IMR-90 (cell line): ENCODE results near the gene MAPK1. TPM values are rescaled to one million over a fixed set of nuclear protein-coding genes. Genes with fewer than 3 reads are reported as not detected.
A peak's percentile ranks its signal among the peaks of the same experiment; 100 is the strongest.

Experiments
- ATAC-seq: fragments of 200-7000 bp; cut with Tn5 transposase; 2 replicates; pipeline ENCODE4 v1.9.1; 2020; ENCODE audit warnings: low read depth, mild to moderate bottlenecking, moderate library complexity
- BruUV-seq: library from RNA; stranded (reverse); fragments of 400-500 nt; replicated peaks from 2 replicates; lab custom pipeline; 2021; lab: Mats Ljungman, UMichigan
- CTCF ChIA-PET: fragments of 300-600 bp; formaldehyde crosslinking; extraction: SDS; loops from one replicate; lab custom pipeline; 2021; ENCODE audit warnings: antibody characterized with exemption; lab: Yijun Ruan, JAX
- POLR2A ChIA-PET: fragments of 300-600 bp; sonication (Branson Sonifier 250); formaldehyde crosslinking; loops from one replicate; lab custom pipeline; 2022; ENCODE audit warnings: antibody characterized with exemption; ENCODE audit not compliant: unreplicated experiment; lab: Charles Lee
- DNase-seq: peaks from one replicate; pipeline ENCODE4 v3.0.0; 2013
- H2AFZ ChIP-seq: replicated peaks from 2 replicates; pipeline ENCODE3; 2013; ENCODE audit warnings: low read length, mild to moderate bottlenecking; ENCODE audit not compliant: poor library complexity
- H2AK5ac ChIP-seq: 2 replicates; pipeline ENCODE4 v1.6.1; 2013; ENCODE audit warnings: low read depth, low read length, inconsistent platforms
- H2AK9ac ChIP-seq: replicated peaks from 2 replicates; pipeline ENCODE3; 2013; ENCODE audit warnings: mild to moderate bottlenecking, low read depth, low read length, moderate library complexity; ENCODE audit not compliant: poor library complexity
- H2BK120ac ChIP-seq: 2 replicates; pipeline ENCODE4 v1.6.1; 2013; ENCODE audit warnings: low read depth, low read length, inconsistent platforms
- H2BK15ac ChIP-seq: 3 replicates; pipeline ENCODE4 v1.6.1; 2013; ENCODE audit warnings: low read depth, low read length, inconsistent platforms
- H2BK20ac ChIP-seq: 2 replicates; pipeline ENCODE4 v1.6.1; 2013; ENCODE audit warnings: low read depth, mild to moderate bottlenecking, inconsistent platforms, low read length, moderate library complexity
- H2BK5ac ChIP-seq: 2 replicates; pipeline ENCODE4 v1.6.1; 2013; ENCODE audit warnings: mild to moderate bottlenecking, low read depth, low read length, inconsistent platforms; ENCODE audit not compliant: poor library complexity, severe bottlenecking
- H3K14ac ChIP-seq: replicated peaks from 2 replicates; pipeline ENCODE4 v1.6.1; 2013; ENCODE audit warnings: low read depth, low read length, inconsistent platforms
- H3K18ac ChIP-seq: 2 replicates; pipeline ENCODE4 v1.6.1; 2013; ENCODE audit warnings: low read depth, low read length, control low read depth
- H3K23ac ChIP-seq: 2 replicates; pipeline ENCODE4 v1.6.1; 2013; ENCODE audit warnings: low read depth, low read length, inconsistent platforms
- H3K27ac ChIP-seq: 2 replicates; pipeline ENCODE4 v1.5.1; 2013; ENCODE audit warnings: mild to moderate bottlenecking, control low read depth, low read length; ENCODE audit not compliant: insufficient read depth
- H3K27me3 ChIP-seq: 2 replicates; pipeline ENCODE4 v1.6.1; 2013; ENCODE audit warnings: low read length; ENCODE audit not compliant: control insufficient read depth, insufficient read depth
- H3K36me3 ChIP-seq: 2 replicates; pipeline ENCODE4 v1.6.1; 2013; ENCODE audit warnings: low read length, mixed read lengths; ENCODE audit not compliant: control insufficient read depth, insufficient read depth
- H3K4ac ChIP-seq: 2 replicates; pipeline ENCODE4 v1.6.1; 2013; ENCODE audit warnings: low read depth, low read length, inconsistent platforms
- H3K4me1 ChIP-seq: 2 replicates; pipeline ENCODE4 v1.6.1; 2013; ENCODE audit warnings: low read length, mixed read lengths; ENCODE audit not compliant: control insufficient read depth, insufficient read depth
- H3K4me2 ChIP-seq: 2 replicates; pipeline ENCODE4 v1.6.1; 2013; ENCODE audit warnings: low read depth, mild to moderate bottlenecking, control low read depth, low read length, moderate library complexity
- H3K4me3 ChIP-seq: 2 replicates; pipeline ENCODE4 v1.5.1; 2013; ENCODE audit warnings: low read depth, mild to moderate bottlenecking, control low read depth, low read length, moderate library complexity; ENCODE audit not compliant: insufficient read depth
- H3K56ac ChIP-seq: 2 replicates; pipeline ENCODE4 v1.6.1; 2013; ENCODE audit warnings: low read length, inconsistent platforms; ENCODE audit not compliant: insufficient read depth; ENCODE audit errors: extremely low read depth
- H3K79me1 ChIP-seq, 2 experiments: 2 replicates each; pipeline ENCODE4 v1.6.1; 2013; ENCODE audit warnings: low read length in 2 of 2, inconsistent platforms in 1 of 2, low read depth in 1 of 2
- H3K9ac ChIP-seq: 2 replicates; pipeline ENCODE4 v1.6.1; 2013; ENCODE audit warnings: low read depth, low read length, control low read depth
- H3K9me1 ChIP-seq: 2 replicates; pipeline ENCODE4 v1.6.1; 2013; ENCODE audit warnings: low read length, inconsistent platforms; ENCODE audit not compliant: insufficient read depth
- H3K9me3 ChIP-seq: 2 replicates; pipeline ENCODE4 v1.6.1; 2013; ENCODE audit warnings: low read length; ENCODE audit not compliant: control insufficient read depth, insufficient read depth
- H4K20me1 ChIP-seq: 2 replicates; pipeline ENCODE4 v1.6.1; 2013; ENCODE audit warnings: low read length, inconsistent platforms; ENCODE audit not compliant: insufficient read depth
- H4K5ac ChIP-seq: 2 replicates; pipeline ENCODE4 v1.6.1; 2013; ENCODE audit warnings: mild to moderate bottlenecking, low read depth, low read length, control low read depth
- H4K8ac ChIP-seq, 2 experiments: 2 replicates each; pipeline ENCODE4 v1.6.1; 2013; ENCODE audit warnings: low read depth in 2 of 2, low read length in 2 of 2, control low read depth in 1 of 2, inconsistent platforms in 1 of 2
- H4K91ac ChIP-seq: 2 replicates; pipeline ENCODE4 v1.6.1; 2013; ENCODE audit warnings: low read depth, low read length, inconsistent platforms; ENCODE audit not compliant: insufficient read depth
- MAZ ChIP-seq: IDR thresholded peaks from 2 replicates; pipeline ENCODE4 v1.6.1; 2012; ENCODE audit warnings: low read depth, mild to moderate bottlenecking, low read length, improper control_type of control experiment, moderate library complexity, borderline replicate concordance
- WGBS, 2 experiments: methylation state at CpG; one replicate each; pipeline versions ENCODE4 v1.1.5 to v1.1.7; 2013; ENCODE audit warnings: missing lambda C conversion rate in 2 of 2; ENCODE audit not compliant: insufficient read length in 1 of 2; ENCODE audit errors: extremely low coverage in 2 of 2; 5-methylcytosine and 5-hydroxymethylcytosine counted together
- dilution Hi-C: fragments of 300-500 bp; cut with HindIII; formaldehyde crosslinking; loops from one replicate; pipeline ENCODE4 v1.14.3; 2018; ENCODE audit warnings: low sequenced_read_pairs; ENCODE audit not compliant: unreplicated experiment
- in situ Hi-C: fragments of 300-500 bp; cut with MboI; formaldehyde crosslinking; loops from 3 replicates; pipeline ENCODE4 v1.14.3; 2019; ENCODE audit warnings: low sequenced_read_pairs, inconsistent platforms, mixed read lengths
- intact Hi-C: fragments of 100-400 bp; cut with micrococcal nuclease; formaldehyde crosslinking; loops from 2 replicates; pipeline ENCODE4 v1.10.0; 2022
- polyA plus RNA-seq, 3 experiments: library from polyadenylated mRNA; depleted of rRNA; stranded (reverse); fragments of >200 nt; gene quantifications; 2 replicates each; pipeline ENCODE4 v1.2.3, GENCODE V29; 2012; ENCODE audit warnings: low replicate concordance in 1 of 3
- total RNA-seq: library from RNA; depleted of rRNA; stranded (reverse); fragments of >200 nt; gene quantifications from 2 replicates; pipeline ENCODE4 v1.2.3, GENCODE V29; 2012

MAPK1 gene
- total and polyA plus RNA-seq, 2 of the 4 experiments (the other 2 are of a cell fraction): 41.0 to 51.3 TPM

GRCh38 chr22:21754523-21754922, 112.9 kb downstream of the MAPK1 start:
- Histone ChIP-seq H3K23ac (0 out of 2 replicates have a peak overlapping the region, but pooled peaks have one; percentile 14), H3K14ac (no peak overlapping the region), H3K9ac (no peak overlapping the region), H2AFZ (no peak overlapping the region), H4K20me1 (no peaks in the 10 kb centered on the region), H3K9me3 (no peaks in the 10 kb centered on the region), H2BK120ac (no peak overlapping the region), H2AK9ac (no peak overlapping the region), H3K4me3 (no peak overlapping the region), H3K4me2 (peak overlapping the region; percentile 49; the same call in 1 of the 2 replicates), H2BK15ac (no peak overlapping the region), H3K56ac (no peak overlapping the region), H2BK20ac (no peak overlapping the region), H3K79me1 (peaks cover 8 to 26% of the 10 kb centered on the region in 2 experiments; a peak in 3 of 4 replicates), H2AK5ac (no peak overlapping the region; the same call in 1 of the 2 replicates), H3K36me3 (peaks cover 4% of the 10 kb centered on the region), H3K27ac (no peak overlapping the region), H2BK5ac (no peak overlapping the region), H3K4ac (0 out of 2 replicates have a peak overlapping the region, but pooled peaks have one; percentile 15), H4K91ac (no peak overlapping the region; the same call in 1 of the 2 replicates), H3K27me3 (no peaks in the 10 kb centered on the region), H3K4me1 (peaks cover 21% of the 10 kb centered on the region), H4K8ac (no peak overlapping the region; a peak in 1 of 4 replicates), H3K9me1 (peaks cover 15% of the 10 kb centered on the region; the same call in 1 of the 2 replicates), H4K5ac (no peak overlapping the region), H3K18ac (no peak overlapping the region; the same call in 1 of the 2 replicates)
- ChIA-PET CTCF (no interaction called here), POLR2A (no interaction called here)
- intact Hi-C loops: no loop called here
- TF ChIP-seq MAZ: no peak
- WGBS, 2 experiments: 20% methylated on average over 1 of the region's 7 CpGs; no CpG with 5 or more reads in 1 of the 2 experiments
- BruUV-seq: no TSS peak
- in situ Hi-C loops: no loop called here
- dilution Hi-C loops: no loop called here
- DNase-seq (peak; percentile 12), ATAC-seq (0 out of 2 replicates have a peak, but pooled peaks have one; percentile 16)
